GM19023 (cell line): ENCODE results near the gene EDAR.

ENCODE experiments used
- ATAC-seq: cut with Tn5 transposase; IDR thresholded peaks from one replicate; pipeline ENCODE4 v1.9.1; 2021; ENCODE audit warnings: mild to moderate bottlenecking, moderate library complexity; ENCODE audit not compliant: unreplicated experiment

Gene EDAR

DNA sequence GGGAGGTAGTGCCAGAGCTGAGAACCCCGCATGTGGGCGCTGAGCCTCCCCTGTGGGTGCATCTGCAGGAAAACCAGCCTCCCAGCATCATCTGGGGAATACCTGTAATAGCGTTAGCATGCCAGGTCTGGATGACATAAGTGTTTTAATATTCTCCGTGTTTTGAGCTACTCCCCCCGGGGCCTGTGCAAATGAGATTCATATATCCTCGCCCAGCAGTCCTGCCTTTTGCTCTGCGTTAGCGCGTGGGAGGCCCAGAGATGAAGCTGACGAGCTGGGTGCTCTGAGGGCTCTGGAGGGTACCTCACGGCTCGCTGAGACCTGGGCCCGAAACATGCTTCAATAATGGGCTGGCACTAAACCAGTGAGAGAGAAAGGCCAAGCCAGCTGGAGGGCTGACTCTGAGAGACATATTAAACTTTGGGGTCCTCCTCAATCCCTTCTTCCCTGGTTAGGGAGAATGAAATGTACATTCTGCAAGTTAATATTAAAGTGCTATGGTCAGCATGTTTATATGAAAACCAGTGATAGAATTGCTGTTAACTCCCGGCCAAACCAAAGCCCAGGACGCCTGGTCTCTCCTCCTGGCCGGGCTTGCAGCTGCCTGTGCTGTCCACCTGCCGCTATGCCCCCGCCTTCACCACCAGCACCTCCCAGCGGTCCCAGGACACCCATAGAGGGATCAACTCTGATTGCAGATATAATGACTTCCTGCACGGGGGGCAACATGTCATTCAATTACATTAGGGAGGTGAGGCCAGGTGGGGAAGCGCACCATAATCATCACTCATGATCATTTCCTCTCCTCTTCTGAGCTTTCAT lies 77.0 kb downstream of the EDAR start:
- ATAC-seq: no peak

DNA sequence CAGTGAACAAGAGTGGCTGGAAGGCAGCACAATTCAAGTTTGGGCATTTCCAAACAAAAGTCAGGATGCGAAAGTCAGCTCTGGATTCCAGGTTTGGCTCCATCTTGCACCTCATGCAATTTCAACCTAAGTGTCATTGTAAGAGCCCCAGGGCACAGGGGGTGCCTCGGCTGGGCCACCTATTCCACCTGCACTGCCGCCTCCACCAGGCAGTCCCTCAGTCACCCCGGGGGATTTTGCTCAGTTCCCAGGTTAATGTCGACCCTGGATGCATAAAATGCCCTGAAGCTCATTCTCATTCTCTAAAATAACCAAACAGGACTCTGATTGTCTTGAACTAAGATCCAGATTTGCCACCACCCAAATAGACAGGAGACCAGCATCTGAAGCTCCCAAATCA lies 77.6 kb downstream of the EDAR start:
- ATAC-seq: no peak

DNA sequence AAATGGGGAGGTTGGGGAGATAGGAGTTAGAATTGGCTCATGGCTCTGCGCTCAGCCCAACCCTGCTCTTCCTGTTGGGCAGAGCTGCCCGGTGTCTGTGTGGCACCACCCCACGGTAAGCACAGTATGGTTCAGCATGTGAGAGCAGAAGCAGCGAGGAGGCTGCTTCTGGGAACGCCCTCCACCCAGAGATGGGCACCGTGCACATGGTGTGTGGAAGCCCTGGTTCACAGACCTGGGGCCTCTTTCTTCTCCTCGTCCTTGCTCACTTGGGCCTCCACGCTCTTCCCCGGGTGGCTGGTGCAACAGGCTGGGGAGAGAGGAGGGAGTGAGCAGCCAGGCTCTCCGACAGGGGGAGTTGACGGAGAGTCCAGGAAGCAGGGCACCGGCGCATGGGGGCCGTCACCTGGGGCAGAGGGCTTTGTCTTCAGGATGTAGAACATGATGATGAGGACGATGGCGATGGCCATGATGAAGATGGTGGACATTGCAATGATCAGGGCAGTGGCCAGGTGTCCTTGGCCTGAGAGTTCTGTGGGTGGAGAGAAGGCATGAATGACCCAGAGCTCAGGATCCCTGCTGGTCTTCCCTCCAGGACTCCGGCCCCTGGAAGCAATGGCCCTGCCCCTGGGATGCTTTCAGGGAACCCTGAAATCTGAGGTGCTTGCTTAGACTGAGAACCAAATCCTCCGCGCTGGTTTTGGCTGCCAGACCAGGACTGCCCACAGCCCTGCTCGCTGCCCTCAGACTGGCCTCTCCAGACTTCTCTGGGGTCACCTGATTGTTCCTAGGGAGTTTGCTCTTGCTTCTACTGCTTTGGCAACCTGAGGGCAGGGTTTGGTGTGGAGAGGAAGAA lies 78.3 kb downstream of the EDAR start:
- ATAC-seq: no peak

DNA sequence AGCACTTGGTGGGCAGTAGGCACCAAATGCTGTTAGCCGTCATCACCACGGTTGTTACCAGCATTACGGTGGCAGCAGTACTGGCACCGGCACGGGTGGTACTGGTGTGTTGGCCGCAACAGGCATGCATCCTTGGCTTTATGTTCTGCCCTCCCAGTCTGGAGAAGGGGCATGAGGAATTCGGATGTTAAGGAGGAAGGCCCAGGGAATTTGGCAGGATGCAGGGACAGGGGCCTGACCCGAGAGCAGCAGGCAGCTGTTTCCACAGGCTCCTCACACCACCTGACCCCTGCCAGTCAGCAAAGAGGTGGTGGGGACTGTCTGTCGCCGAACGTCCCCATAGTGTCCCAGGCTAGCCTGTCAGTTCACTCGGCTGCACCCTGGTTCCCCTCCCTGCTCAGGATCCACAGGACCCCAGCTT lies 79.0 kb downstream of the EDAR start:
- no peak for ATAC-seq

GRCh38 chr2:108909275-108909823 lies 79.7 kb downstream of the EDAR start:
- no peak for ATAC-seq

DNA sequence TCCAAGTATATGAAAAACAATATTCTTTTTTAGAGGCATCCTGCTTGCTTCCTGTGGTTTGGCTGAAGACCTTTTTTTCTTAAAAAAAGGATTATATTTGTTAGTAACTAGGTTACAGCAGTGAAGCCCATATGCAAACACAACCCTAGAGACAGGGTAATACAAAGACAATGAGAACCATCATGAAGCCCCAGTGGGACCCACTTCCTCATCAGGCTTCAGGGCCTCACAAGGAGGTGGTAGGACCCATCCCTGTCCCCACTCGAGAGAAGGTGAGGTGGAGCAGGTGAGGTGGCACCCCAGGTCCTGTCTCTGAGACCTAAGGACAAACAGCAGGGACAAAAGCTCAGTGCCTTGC lies 80.3 kb downstream of the EDAR start:
- ATAC-seq: no peak

- ATAC-seq: no peak
These were observed 81.0 kb downstream of the EDAR start for GRCh38 chr2:108907822-108908712.

DNA sequence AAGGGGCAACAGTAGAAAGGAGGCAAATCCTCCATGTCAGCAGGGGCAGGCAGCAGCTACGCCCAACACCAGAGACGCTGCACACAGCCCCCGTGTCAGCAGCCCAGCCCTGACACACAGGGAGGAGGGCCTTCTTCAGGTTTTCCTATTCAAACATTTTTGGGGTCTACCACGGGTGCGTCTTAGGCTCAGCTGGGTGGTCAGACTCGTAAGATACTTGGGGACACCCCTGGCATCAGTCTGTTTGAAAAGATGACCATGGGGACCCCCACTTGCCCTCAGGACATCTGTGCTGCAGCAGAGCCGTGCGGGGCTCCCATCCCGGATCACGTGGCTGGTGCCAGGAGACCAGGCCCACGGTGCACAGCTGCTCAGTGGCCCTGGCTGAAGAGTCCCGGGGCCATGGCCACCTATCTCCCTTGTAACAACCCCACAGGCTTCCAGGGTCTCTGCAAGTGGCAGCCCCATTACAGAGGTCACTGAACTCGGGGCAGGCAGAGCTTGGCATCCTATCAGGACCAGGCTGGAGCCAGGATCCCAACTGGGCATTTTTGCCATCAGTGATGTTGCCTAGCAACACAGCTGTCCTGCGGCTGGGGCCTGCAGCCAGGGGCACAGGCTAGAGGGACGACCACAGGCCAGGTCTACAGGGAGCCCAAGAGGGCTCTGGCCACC lies 82.5 kb downstream of the EDAR start:
- ATAC-seq: no peak

- no peak for ATAC-seq
These were observed 83.1 kb downstream of the EDAR start for GRCh38 chr2:108905906-108906305.

DNA sequence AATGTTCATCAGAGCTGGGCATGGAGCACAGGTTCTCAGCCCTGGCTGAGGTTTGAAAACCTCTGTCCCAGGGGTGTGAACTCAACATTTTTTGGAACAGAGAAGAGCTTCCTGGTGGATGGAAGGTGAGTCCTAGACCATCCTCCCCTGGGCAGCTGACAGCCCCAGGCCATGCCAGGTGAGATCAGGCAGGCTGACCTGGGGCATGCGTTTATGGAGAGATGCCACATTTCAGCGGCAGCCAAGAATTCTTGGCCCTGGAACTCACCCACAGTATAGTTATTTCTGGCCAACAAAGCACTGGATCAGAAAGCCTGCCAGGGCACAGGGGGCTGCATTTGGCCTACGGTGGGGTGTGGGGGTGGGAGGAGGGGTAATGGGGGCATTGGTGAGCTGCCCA lies 83.8 kb downstream of the EDAR start:
- ATAC-seq: no peak

- no peak for ATAC-seq
These were observed 84.3 kb downstream of the EDAR start for GRCh38 chr2:108904680-108905079.

GRCh38 chr2:108898315-108899082 lies 90.5 kb downstream of the EDAR start:
- no peak for ATAC-seq

GRCh38 chr2:108896741-108897140 lies 92.3 kb downstream of the EDAR start:
- no peak for ATAC-seq

DNA sequence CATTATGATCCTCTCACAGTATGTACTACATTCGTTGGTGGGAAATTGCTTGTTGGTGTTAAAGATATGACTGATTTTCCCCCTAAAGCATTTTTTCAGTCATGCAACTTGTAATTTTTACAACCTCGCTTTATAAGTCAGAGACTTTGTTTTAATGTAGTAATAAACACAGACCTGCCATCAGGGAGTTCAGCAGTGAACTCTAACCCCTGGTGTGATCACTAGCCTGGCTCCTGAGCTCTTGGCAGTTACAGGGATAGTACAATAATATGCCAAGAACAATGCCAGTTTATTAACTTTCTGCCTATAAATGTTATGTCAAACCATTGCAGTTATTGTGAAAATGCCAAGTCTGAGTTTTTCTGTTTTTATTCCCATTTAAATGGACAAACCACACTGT lies 93.8 kb downstream of the EDAR start:
- ATAC-seq: no peak

DNA sequence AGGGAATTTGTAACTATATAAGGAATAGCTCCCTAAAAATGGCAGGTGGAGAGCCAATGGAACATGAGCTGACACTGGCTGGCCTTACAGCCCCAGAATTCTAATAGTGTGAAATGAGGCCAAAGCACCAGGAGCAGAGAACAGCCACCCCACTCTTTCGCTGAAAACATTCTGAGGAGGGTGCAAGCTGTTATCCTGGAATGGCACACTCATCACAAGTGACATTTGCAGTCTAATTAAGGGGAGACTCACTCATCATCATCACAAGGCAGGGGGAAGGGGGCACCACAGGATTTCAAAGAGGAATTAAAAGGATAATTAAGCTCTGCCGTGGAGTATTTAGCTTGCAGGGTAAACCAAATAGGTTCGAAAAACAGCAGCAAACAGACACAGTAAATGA lies 94.3 kb downstream of the EDAR start:
- no peak for ATAC-seq

- no peak for ATAC-seq
These were observed 95.7 kb downstream of the EDAR start for GRCh38 chr2:108893277-108893676.

GRCh38 chr2:108889907-108890306 lies 99.1 kb downstream of the EDAR start:
- no peak for ATAC-seq

DNA sequence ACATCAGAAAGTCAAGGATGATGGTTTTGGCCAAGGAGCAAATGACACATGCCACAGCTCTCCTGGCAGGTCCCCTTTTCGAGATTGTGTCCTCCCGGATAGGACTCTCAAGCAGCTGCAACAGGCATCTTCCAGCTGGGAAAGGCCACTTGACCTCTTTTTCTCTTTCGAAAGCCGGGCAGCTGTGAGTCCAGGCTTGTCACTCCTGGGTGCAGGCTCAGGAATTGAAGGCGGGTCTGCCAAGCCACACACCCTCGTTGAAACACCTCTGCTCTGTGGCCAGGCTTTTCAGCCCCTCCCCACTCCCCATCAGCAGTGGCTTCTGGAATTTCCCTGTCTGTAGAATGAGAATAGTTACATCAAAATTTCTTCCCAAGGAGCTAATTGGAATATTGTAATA lies 104.4 kb downstream of the EDAR start:
- ATAC-seq: no peak

- no peak for ATAC-seq
These were observed 110.7 kb downstream of the EDAR start for GRCh38 chr2:108878276-108878675.

DNA sequence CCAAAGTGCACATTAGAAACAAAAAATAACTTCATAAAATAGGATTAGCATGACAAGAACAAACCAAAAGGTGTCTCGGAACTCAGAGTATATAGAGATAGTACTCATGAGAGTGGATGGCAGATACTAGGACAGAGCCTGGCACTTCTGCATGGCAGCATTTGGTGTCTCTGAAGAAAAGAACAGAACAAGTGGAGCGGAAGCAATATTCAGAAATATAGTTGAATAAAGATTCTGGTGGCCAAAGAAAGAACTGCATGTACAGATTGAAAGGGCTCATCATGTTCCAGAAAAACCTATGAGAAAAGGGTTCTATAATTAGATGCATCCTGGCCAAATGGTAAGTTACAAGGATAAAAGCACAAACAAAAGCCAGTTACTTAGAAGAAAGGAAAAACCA lies 111.5 kb downstream of the EDAR start:
- ATAC-seq: no peak
